ENCODE measurements around the gene JAK1.

- TF ChIP-seq, protein P1, sequence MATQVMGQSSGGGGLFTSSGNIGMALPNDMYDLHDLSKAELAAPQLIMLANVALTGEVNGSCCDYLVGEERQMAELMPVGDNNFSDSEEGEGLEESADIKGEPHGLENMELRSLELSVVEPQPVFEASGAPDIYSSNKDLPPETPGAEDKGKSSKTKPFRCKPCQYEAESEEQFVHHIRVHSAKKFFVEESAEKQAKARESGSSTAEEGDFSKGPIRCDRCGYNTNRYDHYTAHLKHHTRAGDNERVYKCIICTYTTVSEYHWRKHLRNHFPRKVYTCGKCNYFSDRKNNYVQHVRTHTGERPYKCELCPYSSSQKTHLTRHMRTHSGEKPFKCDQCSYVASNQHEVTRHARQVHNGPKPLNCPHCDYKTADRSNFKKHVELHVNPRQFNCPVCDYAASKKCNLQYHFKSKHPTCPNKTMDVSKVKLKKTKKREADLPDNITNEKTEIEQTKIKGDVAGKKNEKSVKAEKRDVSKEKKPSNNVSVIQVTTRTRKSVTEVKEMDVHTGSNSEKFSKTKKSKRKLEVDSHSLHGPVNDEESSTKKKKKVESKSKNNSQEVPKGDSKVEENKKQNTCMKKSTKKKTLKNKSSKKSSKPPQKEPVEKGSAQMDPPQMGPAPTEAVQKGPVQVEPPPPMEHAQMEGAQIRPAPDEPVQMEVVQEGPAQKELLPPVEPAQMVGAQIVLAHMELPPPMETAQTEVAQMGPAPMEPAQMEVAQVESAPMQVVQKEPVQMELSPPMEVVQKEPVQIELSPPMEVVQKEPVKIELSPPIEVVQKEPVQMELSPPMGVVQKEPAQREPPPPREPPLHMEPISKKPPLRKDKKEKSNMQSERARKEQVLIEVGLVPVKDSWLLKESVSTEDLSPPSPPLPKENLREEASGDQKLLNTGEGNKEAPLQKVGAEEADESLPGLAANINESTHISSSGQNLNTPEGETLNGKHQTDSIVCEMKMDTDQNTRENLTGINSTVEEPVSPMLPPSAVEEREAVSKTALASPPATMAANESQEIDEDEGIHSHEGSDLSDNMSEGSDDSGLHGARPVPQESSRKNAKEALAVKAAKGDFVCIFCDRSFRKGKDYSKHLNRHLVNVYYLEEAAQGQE (IDR thresholded peaks at IDR 0.05; ENCODE audit: unreplicated experiment), result no peak
- TF ChIP-seq, protein P2, sequence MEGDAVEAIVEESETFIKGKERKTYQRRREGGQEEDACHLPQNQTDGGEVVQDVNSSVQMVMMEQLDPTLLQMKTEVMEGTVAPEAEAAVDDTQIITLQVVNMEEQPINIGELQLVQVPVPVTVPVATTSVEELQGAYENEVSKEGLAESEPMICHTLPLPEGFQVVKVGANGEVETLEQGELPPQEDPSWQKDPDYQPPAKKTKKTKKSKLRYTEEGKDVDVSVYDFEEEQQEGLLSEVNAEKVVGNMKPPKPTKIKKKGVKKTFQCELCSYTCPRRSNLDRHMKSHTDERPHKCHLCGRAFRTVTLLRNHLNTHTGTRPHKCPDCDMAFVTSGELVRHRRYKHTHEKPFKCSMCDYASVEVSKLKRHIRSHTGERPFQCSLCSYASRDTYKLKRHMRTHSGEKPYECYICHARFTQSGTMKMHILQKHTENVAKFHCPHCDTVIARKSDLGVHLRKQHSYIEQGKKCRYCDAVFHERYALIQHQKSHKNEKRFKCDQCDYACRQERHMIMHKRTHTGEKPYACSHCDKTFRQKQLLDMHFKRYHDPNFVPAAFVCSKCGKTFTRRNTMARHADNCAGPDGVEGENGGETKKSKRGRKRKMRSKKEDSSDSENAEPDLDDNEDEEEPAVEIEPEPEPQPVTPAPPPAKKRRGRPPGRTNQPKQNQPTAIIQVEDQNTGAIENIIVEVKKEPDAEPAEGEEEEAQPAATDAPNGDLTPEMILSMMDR (conservative IDR thresholded peaks at IDR 0.05; ENCODE audit: low read depth in 2 of 2), result no peak
Observed at GRCh38 chr1:64906447-64906846, 59.9 kb downstream of the JAK1 start.

Measured in GM23338 (cell line).